HG03025 (cell line): ENCODE data around the gene TACC3.

ENCODE experiments used
- ATAC-seq: cut with Tn5 transposase; IDR thresholded peaks from one replicate; pipeline ENCODE4 v1.9.1; 2021; ENCODE audit warnings: mild to moderate bottlenecking, moderate library complexity; ENCODE audit not compliant: unreplicated experiment, low FRiP score

Gene TACC3

GRCh38 chr4:1769692-1770091 lies 48.4 kb downstream of the TACC3 start:
- ATAC-seq, result no peak

- ATAC-seq, result no peak
These were observed 48.9 kb downstream of the TACC3 start for GRCh38 chr4:1770245-1770644.

GRCh38 chr4:1770791-1771231 lies 49.5 kb downstream of the TACC3 start:
- no peak for ATAC-seq

GRCh38 chr4:1771555-1772305 lies 50.4 kb downstream of the TACC3 start:
- no peak for ATAC-seq

GRCh38 chr4:1772853-1773538 lies 51.7 kb downstream of the TACC3 start:
- no peak for ATAC-seq

- ATAC-seq, result no peak
These were observed 52.4 kb downstream of the TACC3 start for GRCh38 chr4:1773754-1774153.

- ATAC-seq, result no peak
These were observed 54.6 kb downstream of the TACC3 start for GRCh38 chr4:1775731-1776500.

GRCh38 chr4:1776521-1777161 lies 55.3 kb downstream of the TACC3 start:
- no peak for ATAC-seq

- no peak for ATAC-seq
These were observed 56.7 kb downstream of the TACC3 start for GRCh38 chr4:1777822-1778641.

- ATAC-seq, result no peak
These were observed 57.5 kb downstream of the TACC3 start for GRCh38 chr4:1778642-1779392.

- ATAC-seq, result no peak
These were observed 58.5 kb downstream of the TACC3 start for GRCh38 chr4:1779588-1780382.

GRCh38 chr4:1780435-1780834 lies 59.1 kb downstream of the TACC3 start:
- ATAC-seq, result no peak

GRCh38 chr4:1783015-1783414 lies 61.7 kb downstream of the TACC3 start:
- ATAC-seq, result no peak

GRCh38 chr4:1783970-1784369 lies 62.6 kb downstream of the TACC3 start:
- no peak for ATAC-seq

GRCh38 chr4:1784395-1784788 lies 63.1 kb downstream of the TACC3 start:
- no peak for ATAC-seq

- no peak for ATAC-seq
These were observed 63.7 kb downstream of the TACC3 start for GRCh38 chr4:1784789-1785591.

- ATAC-seq, result no peak
These were observed 64.3 kb downstream of the TACC3 start for GRCh38 chr4:1785592-1785991.
